Keratinocyte (primary cell): Measurements from ENCODE around the gene ST8SIA5.

Source experiments
- EZH2 ChIP-seq: IDR thresholded peaks from one replicate; pipeline ENCODE4 v1.6.1; 2012; ENCODE audit warnings: inconsistent platforms, mild to moderate bottlenecking, low read length, moderate library complexity
- TF ChIP-seq, protein P1 (sequence below), 3 experiments: IDR thresholded peaks in 1 of 3; conservative IDR thresholded peaks in 1 of 3; optimal IDR thresholded peaks in 1 of 3; 2 replicates in 2 of 3; 3 replicates in 1 of 3; pipeline versions ENCODE3 to v1.5.1; 2011; ENCODE audit warnings: low read length in 3 of 3, mild to moderate bottlenecking in 3 of 3, moderate library complexity in 2 of 3, control low read depth in 1 of 3, inconsistent platforms in 1 of 3; ENCODE audit not compliant: insufficient read depth in 2 of 3; ENCODE audit errors: extremely low read depth in 1 of 3

DNA sequence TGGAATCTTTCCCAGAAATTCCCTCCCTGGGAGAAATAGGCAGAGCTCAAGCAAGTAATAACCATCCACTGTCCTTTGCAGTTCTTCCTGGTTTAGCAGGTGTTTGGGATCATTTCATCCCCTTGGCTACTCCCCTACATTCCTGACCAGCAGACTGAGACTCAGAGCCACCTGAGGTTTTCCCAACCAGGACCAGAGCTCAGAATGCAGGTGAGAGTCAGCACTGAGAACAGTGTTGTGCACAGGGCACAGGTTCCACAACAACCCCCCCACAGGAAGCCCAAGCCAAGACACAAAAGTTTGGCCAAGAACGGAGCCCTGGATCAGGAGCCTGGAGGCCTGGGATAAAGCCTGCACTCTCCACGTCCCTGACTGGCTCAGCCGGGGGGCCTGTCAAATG lies 78.8 kb downstream of the ST8SIA5 start:
- TF ChIP-seq, protein P1, sequence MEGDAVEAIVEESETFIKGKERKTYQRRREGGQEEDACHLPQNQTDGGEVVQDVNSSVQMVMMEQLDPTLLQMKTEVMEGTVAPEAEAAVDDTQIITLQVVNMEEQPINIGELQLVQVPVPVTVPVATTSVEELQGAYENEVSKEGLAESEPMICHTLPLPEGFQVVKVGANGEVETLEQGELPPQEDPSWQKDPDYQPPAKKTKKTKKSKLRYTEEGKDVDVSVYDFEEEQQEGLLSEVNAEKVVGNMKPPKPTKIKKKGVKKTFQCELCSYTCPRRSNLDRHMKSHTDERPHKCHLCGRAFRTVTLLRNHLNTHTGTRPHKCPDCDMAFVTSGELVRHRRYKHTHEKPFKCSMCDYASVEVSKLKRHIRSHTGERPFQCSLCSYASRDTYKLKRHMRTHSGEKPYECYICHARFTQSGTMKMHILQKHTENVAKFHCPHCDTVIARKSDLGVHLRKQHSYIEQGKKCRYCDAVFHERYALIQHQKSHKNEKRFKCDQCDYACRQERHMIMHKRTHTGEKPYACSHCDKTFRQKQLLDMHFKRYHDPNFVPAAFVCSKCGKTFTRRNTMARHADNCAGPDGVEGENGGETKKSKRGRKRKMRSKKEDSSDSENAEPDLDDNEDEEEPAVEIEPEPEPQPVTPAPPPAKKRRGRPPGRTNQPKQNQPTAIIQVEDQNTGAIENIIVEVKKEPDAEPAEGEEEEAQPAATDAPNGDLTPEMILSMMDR (optimal IDR thresholded peaks at IDR 0.05 in 1 of 3, IDR thresholded peaks at IDR 0.05 in 1 of 3, conservative IDR thresholded peaks at IDR 0.05 in 1 of 3; ENCODE audit: extremely low read depth in 1 of 3, insufficient read depth in 2 of 3, low read length in 3 of 3): no peak
- TF ChIP-seq EZH2: no peak
